SK-N-SH treated with all-trans-retinoic acid at 6 μM for 48 hours (cell line): ENCODE results near the gene APOLD1.

Source experiments
- BACH2 ChIP-seq: fragments of 250-450 bp; sonication (Bioruptor Pico); IDR thresholded peaks from 2 replicates; pipeline ENCODE4 v1.9.0; 2021; ENCODE audit warnings: mild to moderate bottlenecking, borderline replicate concordance
- CSDC2 ChIP-seq: fragments of 250-450 bp; sonication (Bioruptor Pico); IDR thresholded peaks from 2 replicates; pipeline ENCODE4 v1.5.0; 2020; ENCODE audit warnings: mild to moderate bottlenecking, moderate library complexity
- GLIS3 ChIP-seq: fragments of 250-450 bp; sonication (Bioruptor Pico); IDR thresholded peaks from 2 replicates; pipeline ENCODE4 v1.5.0; 2020; ENCODE audit warnings: mild to moderate bottlenecking, moderate library complexity
- POU6F1 ChIP-seq: fragments of 250-450 bp; sonication (Bioruptor Pico); IDR thresholded peaks from 2 replicates; pipeline ENCODE4 v1.8.0; 2021; ENCODE audit warnings: low read depth, mild to moderate bottlenecking, moderate library complexity, borderline replicate concordance
- RARB ChIP-seq: fragments of 250-450 bp; sonication (Bioruptor Pico); IDR thresholded peaks from 2 replicates; pipeline ENCODE4 v1.8.0; 2021; ENCODE audit warnings: mild to moderate bottlenecking, moderate library complexity
- ZC3H10 ChIP-seq: fragments of 250-450 bp; sonication (Bioruptor Pico); IDR thresholded peaks from 2 replicates; pipeline ENCODE4 v1.5.1; 2021; ENCODE audit warnings: mild to moderate bottlenecking, moderate library complexity
- ZFP3 ChIP-seq: fragments of 250-450 bp; sonication (Bioruptor Pico); IDR thresholded peaks from 2 replicates; pipeline ENCODE4 v1.5.0; 2020; ENCODE audit warnings: mild to moderate bottlenecking, moderate library complexity
- ZFP30 ChIP-seq: fragments of 450-650 bp; formaldehyde crosslinking; IDR thresholded peaks from 2 replicates; pipeline ENCODE4 v1.5.0; 2022; ENCODE audit warnings: mild to moderate bottlenecking, moderate library complexity
- TF ChIP-seq, protein P1 (sequence below): fragments of 250-450 bp; sonication (Bioruptor Pico); IDR thresholded peaks from 2 replicates; pipeline ENCODE4 v1.8.0; 2020; ENCODE audit warnings: mild to moderate bottlenecking, moderate library complexity, borderline replicate concordance

GRCh38 chr12:12803186-12803585 is 17.7 kb downstream of the APOLD1 start:
- no peak for TF ChIP-seq CSDC2 (CRISPR knock-in tag)
- no peak for TF ChIP-seq POU6F1
- no peak for TF ChIP-seq ZFP30 (CRISPR knock-in tag)
- TF ChIP-seq, protein P1, sequence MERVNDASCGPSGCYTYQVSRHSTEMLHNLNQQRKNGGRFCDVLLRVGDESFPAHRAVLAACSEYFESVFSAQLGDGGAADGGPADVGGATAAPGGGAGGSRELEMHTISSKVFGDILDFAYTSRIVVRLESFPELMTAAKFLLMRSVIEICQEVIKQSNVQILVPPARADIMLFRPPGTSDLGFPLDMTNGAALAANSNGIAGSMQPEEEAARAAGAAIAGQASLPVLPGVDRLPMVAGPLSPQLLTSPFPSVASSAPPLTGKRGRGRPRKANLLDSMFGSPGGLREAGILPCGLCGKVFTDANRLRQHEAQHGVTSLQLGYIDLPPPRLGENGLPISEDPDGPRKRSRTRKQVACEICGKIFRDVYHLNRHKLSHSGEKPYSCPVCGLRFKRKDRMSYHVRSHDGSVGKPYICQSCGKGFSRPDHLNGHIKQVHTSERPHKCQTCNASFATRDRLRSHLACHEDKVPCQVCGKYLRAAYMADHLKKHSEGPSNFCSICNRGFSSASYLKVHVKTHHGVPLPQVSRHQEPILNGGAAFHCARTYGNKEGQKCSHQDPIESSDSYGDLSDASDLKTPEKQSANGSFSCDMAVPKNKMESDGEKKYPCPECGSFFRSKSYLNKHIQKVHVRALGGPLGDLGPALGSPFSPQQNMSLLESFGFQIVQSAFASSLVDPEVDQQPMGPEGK (CRISPR knock-in tag), result no peak
- TF ChIP-seq BACH2 (CRISPR knock-in tag), result no peak
- TF ChIP-seq RARB, result no peak
- TF ChIP-seq ZFP3 (CRISPR knock-in tag), result no peak
- no peak for TF ChIP-seq ZC3H10
- no peak for TF ChIP-seq GLIS3
